ENCODE measurements around the gene CBARP.

DNA sequence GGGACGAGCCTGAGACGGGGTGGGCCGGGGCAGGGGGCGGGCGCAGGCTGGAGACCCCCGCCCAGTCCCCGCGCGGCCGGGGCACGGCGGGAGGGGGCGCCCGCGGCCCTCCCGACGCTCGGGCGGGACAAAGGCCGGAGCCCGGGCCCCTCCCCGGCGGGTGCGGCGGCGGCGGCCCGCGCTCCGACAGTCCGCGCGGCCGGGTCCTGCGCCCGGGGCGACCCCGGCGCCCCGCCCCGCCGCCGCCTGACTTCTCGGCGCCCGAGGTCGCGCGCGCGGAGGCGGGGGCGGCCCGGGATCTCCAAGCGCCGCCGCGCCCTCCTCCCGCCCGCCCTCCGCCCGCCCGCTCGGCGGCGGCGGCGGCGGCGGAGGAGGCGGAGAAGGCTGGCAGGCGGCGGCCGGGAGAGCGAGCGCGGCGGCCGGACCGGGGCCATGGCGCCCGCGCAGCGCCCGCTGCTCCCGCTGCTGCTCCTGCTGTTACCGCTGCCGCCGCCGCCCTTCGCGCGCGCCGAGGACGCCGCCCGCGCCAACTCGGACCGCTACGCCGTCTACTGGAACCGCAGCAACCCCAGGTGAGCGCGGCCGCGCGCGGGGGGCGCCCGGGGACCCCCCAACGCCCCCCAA, 48.0 kb upstream of the CBARP start, which contains the start of gene EFNA2:
- TF ChIP-seq POLR2A (IDR thresholded peaks at IDR 0.05) (no peak), CTCF (IDR thresholded peaks at IDR 0.05) (no peak), EP300 (IDR thresholded peaks at IDR 0.05) (no peak)

All from ovary (tissue), 3 donors.